ENCODE measurements around the gene SHQ1. TPM values are rescaled to one million over a fixed set of nuclear protein-coding genes. Genes with fewer than 3 reads are reported as not detected.

SHQ1 gene
- total RNA-seq, 1 experiment from 2014 or later, result 27.6 TPM

GRCh38 chr3:72724070-72724469 is 124.2 kb downstream of the SHQ1 start:
- H3K27ac ChIP-seq (ENCODE audit: low read depth, low read length), result no peak overlapping the region
- POLR2A ChIA-PET, result interaction anchor here (0.9 kb wide), 1 partner anchor 9 kb away, joined by 4 read pairs; no protein-coding TSS in a partner anchor

More at GRCh38 chr3:72724070-72724469, 124.2 kb downstream of the SHQ1 start:
- peak overlapping the region; percentile 58 for H3K4me2 ChIP-seq (ENCODE audit: low read length)
- ChIA-PET CTCF (no interaction called here), RAD21 (ENCODE audit: low non-redundant PET in 1 of 2, low total read pairs in 2 of 2, uncharacterized antibody in 2 of 2, unreplicated experiment in 2 of 2) (no interaction called here)
- no TSS peak for BruUV-seq (replicated peaks)
- ATAC-seq (peak; percentile 98), DNase-seq (ENCODE audit: low read depth, low spot score) (peak; percentile 87)
- no peaks in the 10 kb centered on the region for H3K79me2 ChIP-seq (ENCODE audit: insufficient read depth, low read length)
- H2AFZ ChIP-seq (ENCODE audit: low read depth, low read length, poor library complexity, severe bottlenecking), result no peak overlapping the region
- no peak overlapping the region for H3K9ac ChIP-seq (ENCODE audit: low read length)
- H3K9me2 ChIP-seq (ENCODE audit: insufficient read depth), result no peaks in the 10 kb centered on the region
- no peaks in the 10 kb centered on the region for H3K36me3 ChIP-seq (ENCODE audit: control insufficient read depth in 1 of 2, insufficient read depth in 2 of 2, low read length in 2 of 2)
- no peaks in the 10 kb centered on the region for H3K9me3 ChIP-seq (ENCODE audit: control insufficient read depth in 1 of 2, insufficient read depth in 1 of 2, low read depth in 1 of 2, low read length in 2 of 2)
- intact Hi-C loops (cut with micrococcal nuclease), result no loop called here
- H4K20me1 ChIP-seq (ENCODE audit: insufficient read depth), result no peaks in the 10 kb centered on the region
- H3K4me1 ChIP-seq (ENCODE audit: control insufficient read depth in 1 of 2, insufficient read depth in 2 of 2, low read length in 2 of 2), result peaks cover 10 to 24% of the 10 kb centered on the region in 2 experiments
- TF ChIP-seq EGR1 (IDR thresholded peaks at IDR 0.05; ENCODE audit: low read depth) (peak; percentile 68), EZH2phosphoT487 (IDR thresholded peaks at IDR 0.05; ENCODE audit: borderline replicate concordance) (no peak), SRF (IDR thresholded peaks at IDR 0.05; ENCODE audit: low read depth) (no peak), REST (IDR thresholded peaks at IDR 0.05; ENCODE audit: low read depth) (no peak), EZH2 (IDR thresholded peaks at IDR 0.05) (no peak), YY1 (IDR thresholded peaks at IDR 0.05; ENCODE audit: extremely low read depth, insufficient replicate concordance, low read depth, low read length) (no peak), ZNF274 (IDR thresholded peaks at IDR 0.05; ENCODE audit: low read depth, low read length) (no peak), RAD21 (IDR thresholded peaks at IDR 0.05; ENCODE audit: low read depth) (no peak), SP1 (IDR thresholded peaks at IDR 0.05; ENCODE audit: low read depth) (peak; percentile 49; the same call in 1 of the 2 replicates), JUND (IDR thresholded peaks at IDR 0.05) (peak; percentile 74), ZFX (IDR thresholded peaks at IDR 0.05) (no peak), ATF3 (IDR thresholded peaks at IDR 0.05) (no peak), TCF7L2 (IDR thresholded peaks at IDR 0.05; ENCODE audit: borderline replicate concordance, extremely low read depth, insufficient read depth, insufficient read length) (no peak), FOSL1 (IDR thresholded peaks at IDR 0.05; ENCODE audit: low read depth) (peak; percentile 71; the same call in 1 of the 2 replicates), CBX3 (IDR thresholded peaks at IDR 0.05; ENCODE audit: low read depth) (peak; percentile 82), ELF1 (IDR thresholded peaks at IDR 0.05; ENCODE audit: borderline replicate concordance, low read depth) (no peak), MAX (IDR thresholded peaks at IDR 0.05) (peak; percentile 58; the same call in 1 of the 2 replicates), ZBTB33 (IDR thresholded peaks at IDR 0.05; ENCODE audit: extremely low read depth, insufficient replicate concordance, low read length) (no peak), CEBPB (IDR thresholded peaks at IDR 0.05; ENCODE audit: low read depth) (peak; percentile 54)
- no peaks in the 10 kb centered on the region for H3K27me3 ChIP-seq (ENCODE audit: insufficient read depth, low read length)
- no peak overlapping the region for H3K4me3 ChIP-seq (replicated peaks in 1 of 2; ENCODE audit: low read depth in 1 of 2, low read length in 2 of 2)

Data from HCT116 (cell line).